Mucosa of rectum (tissue), 2 donors: ENCODE results near the gene ZMYM1.

ENCODE experiments used
- H3K27ac ChIP-seq, 2 donors: one replicate each; pipeline ENCODE4 v1.7.0; 2013; ENCODE audit warnings: inconsistent platforms in 2 of 2, low read depth in 2 of 2, low read length in 2 of 2
- H3K27me3 ChIP-seq, 2 donors: one replicate each; pipeline ENCODE4 v1.7.0; 2013; ENCODE audit warnings: low read length in 2 of 2; ENCODE audit not compliant: control insufficient read depth in 2 of 2, insufficient read depth in 2 of 2
- H3K36me3 ChIP-seq, 2 donors: one replicate each; pipeline ENCODE4 v1.7.0; 2013; ENCODE audit warnings: low read length in 2 of 2; ENCODE audit not compliant: control insufficient read depth in 2 of 2, insufficient read depth in 2 of 2
- H3K4me1 ChIP-seq, 2 donors: one replicate each; pipeline ENCODE4 v1.7.0; 2013; ENCODE audit warnings: low read length in 2 of 2, mild to moderate bottlenecking in 1 of 2; ENCODE audit not compliant: control insufficient read depth in 2 of 2, insufficient read depth in 2 of 2
- H3K4me3 ChIP-seq, 2 donors: one replicate each; pipeline ENCODE4 v1.7.0; 2013; ENCODE audit warnings: low read length in 2 of 2
- H3K9ac ChIP-seq, 2 donors: one replicate each; pipeline ENCODE4 v1.7.0; 2013; ENCODE audit warnings: low read length in 2 of 2, low read depth in 1 of 2, mild to moderate bottlenecking in 1 of 2
- H3K9me3 ChIP-seq, 2 donors: one replicate each; pipeline ENCODE4 v1.7.0; 2013; ENCODE audit warnings: low read length in 2 of 2; ENCODE audit not compliant: control insufficient read depth in 2 of 2
- donor health status: healthy.
- donor health status: Normal muscosa, but diverticular disease.

The ZMYM1 gene

DNA sequence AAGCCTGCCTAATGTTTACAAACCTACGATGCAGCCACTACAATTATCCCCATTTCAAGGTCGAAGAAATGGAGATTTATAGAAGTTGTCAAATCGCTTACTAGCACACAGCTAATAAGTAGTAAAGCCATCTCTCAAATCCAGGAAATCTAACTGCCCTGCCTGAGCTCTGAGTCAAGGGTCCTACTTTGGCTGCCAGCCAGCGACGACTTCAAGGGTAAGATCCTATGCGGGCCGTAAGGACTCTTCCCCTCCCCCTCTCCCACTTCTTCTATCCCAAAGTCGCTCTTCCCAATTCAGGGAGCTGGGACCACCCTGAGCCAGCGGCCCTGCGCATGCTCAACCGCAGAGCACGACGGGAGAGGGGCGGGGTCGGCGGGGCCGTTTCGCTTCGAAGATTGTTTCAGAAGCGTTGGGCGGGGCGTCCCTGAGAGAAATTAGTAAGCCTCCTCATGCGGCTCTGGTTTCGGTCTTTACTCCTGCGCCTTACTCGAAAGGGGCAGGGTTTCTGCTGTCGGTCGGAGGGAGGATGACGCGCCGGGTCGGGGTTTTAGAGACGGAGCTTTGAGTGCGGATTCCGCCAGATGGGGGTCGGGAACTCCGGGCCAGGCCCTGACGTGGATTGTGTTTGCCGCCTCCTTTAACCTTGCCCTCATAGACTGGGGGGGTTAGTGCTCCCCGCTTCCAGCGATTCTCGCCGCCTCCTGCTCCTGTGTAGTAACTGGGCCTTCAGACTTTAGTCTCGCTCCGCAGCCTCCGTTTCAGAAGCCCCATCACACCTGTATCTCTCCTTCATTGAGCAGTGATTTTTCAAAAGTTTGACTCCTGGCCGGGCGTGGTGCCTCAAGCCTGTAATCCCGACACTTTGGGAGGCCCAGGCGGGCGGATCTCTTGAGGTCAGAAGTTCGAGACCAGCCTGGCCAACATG lies at the start of gene ZMYM1:
Gene ZMYM1 (plus strand): TSS at position 383 of the 928 bp plus-strand sequence. CDS start 14,603 bp downstream, outside the sequence.
- Histone ChIP-seq H3K4me3 (peak within 1 kb of the TSS; percentile 92 to 95), H3K27me3 (no peaks in the 10 kb centered on the region), H3K4me1 (peaks cover 4 to 7% of the 10 kb centered on the region in 2 donors), H3K9me3 (no peaks in the 10 kb centered on the region), H3K36me3 (no peaks in the 10 kb centered on the region), H3K27ac (peak within 1 kb of the TSS; percentile 87 to 91), H3K9ac (peak within 1 kb of the TSS; percentile 89 to 90)

DNA sequence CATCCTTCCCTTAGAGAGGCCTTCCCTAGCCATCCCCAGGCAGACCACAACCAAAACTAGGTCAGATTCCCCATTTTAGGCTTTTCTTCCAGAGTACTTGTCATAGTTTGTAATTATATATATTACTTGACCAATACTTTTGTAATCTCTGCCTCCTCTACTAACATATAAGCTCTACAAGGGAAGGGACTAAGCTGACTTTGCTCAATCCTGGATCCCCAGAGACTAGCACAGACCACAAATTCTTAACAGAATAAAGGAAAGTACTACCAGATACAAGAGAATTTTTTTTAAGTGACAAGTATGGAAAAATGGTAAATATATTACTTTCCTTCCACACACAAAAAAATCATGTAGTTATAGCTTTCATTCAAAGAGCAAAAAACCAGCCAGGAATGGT lies 49.4 kb upstream of the ZMYM1 start:
- Histone ChIP-seq H3K9me3 (no peaks in the 10 kb centered on the region), H3K27ac (no peak overlapping the region), H3K36me3 (peaks cover 4 to 7% of the 10 kb centered on the region in 2 donors), H3K27me3 (no peaks in the 10 kb centered on the region), H3K4me1 (peaks cover 7 to 16% of the 10 kb centered on the region in 2 donors), H3K9ac (peak overlapping the region in 1 of 2 donors; percentile 17), H3K4me3 (no peak overlapping the region)

GRCh38 chr1:35030338-35030737 lies 48.8 kb upstream of the ZMYM1 start:
- Histone ChIP-seq H3K4me1 (peaks cover 7 to 16% of the 10 kb centered on the region in 2 donors), H3K4me3 (peak overlapping the region; percentile 88 to 99), H3K9me3 (no peaks in the 10 kb centered on the region), H3K36me3 (peaks cover 4 to 7% of the 10 kb centered on the region in 2 donors), H3K27ac (peak overlapping the region in 1 of 2 donors; percentile 98), H3K27me3 (no peaks in the 10 kb centered on the region), H3K9ac (peak overlapping the region in 1 of 2 donors; percentile 89)

DNA sequence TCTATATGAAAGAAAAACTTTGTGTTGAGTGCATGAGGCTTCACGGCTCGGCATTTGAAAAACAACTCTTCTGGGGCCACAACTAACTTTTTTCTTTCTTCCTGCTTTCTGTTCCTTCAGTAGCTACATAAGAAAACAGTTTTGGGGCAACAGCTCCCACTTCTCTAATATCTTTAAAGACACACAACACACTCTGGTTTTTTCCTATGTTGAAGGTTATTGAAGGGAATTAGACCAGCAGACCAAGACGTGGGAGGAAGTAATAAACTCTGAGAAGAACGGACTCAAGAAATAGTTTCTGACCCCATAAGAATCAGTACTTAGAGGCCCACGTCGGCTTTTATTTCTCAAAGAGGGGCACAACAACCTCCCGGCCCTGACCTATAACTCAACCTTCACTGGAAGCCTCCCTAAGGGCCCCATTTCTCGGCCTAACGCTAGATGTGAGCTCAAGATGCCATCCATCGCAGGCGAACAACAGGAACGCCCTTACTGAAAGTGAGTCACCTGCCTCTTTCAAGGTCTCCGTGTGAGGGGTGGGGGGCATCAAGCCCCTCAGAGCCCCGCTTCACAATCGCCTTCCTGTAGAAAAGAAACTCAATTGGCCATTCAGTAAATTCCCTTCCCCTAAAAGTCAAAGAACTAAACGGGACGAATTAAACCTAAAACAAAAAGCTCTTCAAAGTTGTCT lies 48.3 kb upstream of the ZMYM1 start:
- H3K9me3 ChIP-seq, result no peaks in the 10 kb centered on the region
- peaks cover 4 to 7% of the 10 kb centered on the region in 2 donors for H3K36me3 ChIP-seq

GRCh38 chr1:35032384-35032739 lies 46.8 kb upstream of the ZMYM1 start:
- H3K9ac ChIP-seq, result no peak overlapping the region
- peak overlapping the region; percentile 88 to 99 for H3K4me3 ChIP-seq
- H3K36me3 ChIP-seq, result peaks cover 1 to 2% of the 10 kb centered on the region in 2 donors
- peaks cover 7 to 16% of the 10 kb centered on the region in 2 donors for H3K4me1 ChIP-seq
- no peak overlapping the region for H3K27ac ChIP-seq
- no peaks in the 10 kb centered on the region for H3K27me3 ChIP-seq
- no peaks in the 10 kb centered on the region for H3K9me3 ChIP-seq

More for the DNA sequence above, 48.3 kb upstream of the ZMYM1 start:
- H3K27me3 ChIP-seq, result no peaks in the 10 kb centered on the region
- peak overlapping the region; percentile 98 to 99 for H3K27ac ChIP-seq
- H3K4me1 ChIP-seq, result peaks cover 7 to 16% of the 10 kb centered on the region in 2 donors
- H3K4me3 ChIP-seq, result peak overlapping the region; percentile 88 to 99
- peak overlapping the region; percentile 89 to 98 for H3K9ac ChIP-seq

DNA sequence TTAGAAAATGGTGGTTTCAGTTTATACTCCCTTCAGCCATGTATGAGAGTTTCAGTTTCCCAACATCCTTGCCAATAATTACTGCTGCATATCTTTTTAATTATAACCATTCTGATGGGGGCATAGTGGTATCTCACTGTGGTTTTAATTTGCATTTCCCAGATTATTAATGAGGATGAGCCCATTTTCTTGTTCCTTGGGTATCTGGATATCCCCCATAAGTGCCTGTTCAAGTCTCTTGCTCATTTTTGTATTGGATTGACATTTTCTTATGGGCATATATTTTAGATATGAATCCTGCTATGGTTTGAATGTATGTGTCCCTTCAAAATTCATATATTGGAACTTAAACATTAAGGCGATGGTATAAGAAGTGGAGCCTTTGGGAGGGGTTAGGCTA lies 45.8 kb upstream of the ZMYM1 start:
- H3K36me3 ChIP-seq, result no peaks in the 10 kb centered on the region

DNA sequence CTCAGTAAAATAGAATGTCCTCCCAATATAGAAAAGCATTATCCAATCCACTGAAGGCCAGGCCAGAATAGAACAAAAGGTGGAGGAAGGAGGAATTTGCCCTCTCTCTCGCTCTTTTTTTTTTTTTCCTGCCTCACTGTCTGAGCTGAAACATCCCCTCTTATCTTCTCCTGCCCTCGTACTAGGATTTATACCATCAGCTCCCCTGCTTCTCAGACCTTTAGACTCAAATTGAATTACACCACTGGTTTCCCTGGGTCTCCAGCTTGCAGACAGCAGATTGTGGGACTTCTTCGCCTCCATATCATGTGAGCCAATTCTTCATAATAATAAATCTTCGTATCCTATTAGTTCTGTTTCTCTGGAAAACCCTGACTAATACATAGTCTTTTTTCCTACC lies 42.6 kb upstream of the ZMYM1 start:
- H3K9me3 ChIP-seq, result no peaks in the 10 kb centered on the region
- H3K27ac ChIP-seq, result no peak overlapping the region

More for the DNA sequence above, 45.8 kb upstream of the ZMYM1 start:
- Histone ChIP-seq H3K27ac (no peak overlapping the region), H3K4me3 (no peak overlapping the region), H3K9me3 (no peaks in the 10 kb centered on the region), H3K9ac (no peak overlapping the region), H3K4me1 (peaks cover 7 to 16% of the 10 kb centered on the region in 2 donors), H3K27me3 (no peaks in the 10 kb centered on the region)

DNA sequence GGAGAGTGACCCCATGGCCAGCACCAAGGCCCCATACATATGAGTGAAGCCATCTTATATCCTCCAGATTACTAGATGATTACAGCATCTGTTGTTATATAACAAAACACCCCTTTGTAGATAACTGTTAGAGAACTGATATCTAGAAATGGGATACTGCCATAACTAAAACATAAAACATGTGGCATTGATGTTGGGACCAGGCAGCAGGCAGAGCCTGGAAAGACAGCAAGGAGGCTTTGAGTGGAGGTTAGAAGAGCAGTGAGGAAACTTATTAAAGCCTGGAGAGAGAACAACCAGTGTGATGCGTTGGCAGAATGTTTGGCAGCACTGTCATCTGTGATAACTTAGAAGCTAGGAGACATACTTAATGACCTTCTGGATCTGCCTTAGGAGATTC lies 42.0 kb upstream of the ZMYM1 start:
- H3K9ac ChIP-seq, result no peak overlapping the region
- H3K9me3 ChIP-seq, result no peaks in the 10 kb centered on the region
- no peak overlapping the region for H3K4me3 ChIP-seq
- no peak overlapping the region for H3K27ac ChIP-seq
- H3K36me3 ChIP-seq, result no peaks in the 10 kb centered on the region
- peaks cover 0 to under 1% of the 10 kb centered on the region in 2 donors for H3K4me1 ChIP-seq
- no peaks in the 10 kb centered on the region for H3K27me3 ChIP-seq

More for the DNA sequence above, 42.6 kb upstream of the ZMYM1 start:
- no peak overlapping the region for H3K9ac ChIP-seq
- H3K4me3 ChIP-seq, result no peak overlapping the region
- peaks cover 0 to 2% of the 10 kb centered on the region in 2 donors for H3K4me1 ChIP-seq
- no peaks in the 10 kb centered on the region for H3K36me3 ChIP-seq
- H3K27me3 ChIP-seq, result no peaks in the 10 kb centered on the region

- Histone ChIP-seq H3K4me1 (no peaks in the 10 kb centered on the region), H3K36me3 (no peaks in the 10 kb centered on the region), H3K4me3 (no peak overlapping the region), H3K9me3 (no peaks in the 10 kb centered on the region), H3K9ac (no peak overlapping the region), H3K27me3 (no peaks in the 10 kb centered on the region), H3K27ac (no peak overlapping the region)
Measured at GRCh38 chr1:35038723-35039122, 40.5 kb upstream of the ZMYM1 start.

- Histone ChIP-seq H3K27ac (no peak overlapping the region), H3K4me1 (no peaks in the 10 kb centered on the region), H3K9ac (no peak overlapping the region), H3K4me3 (no peak overlapping the region), H3K36me3 (no peaks in the 10 kb centered on the region), H3K27me3 (no peaks in the 10 kb centered on the region), H3K9me3 (no peaks in the 10 kb centered on the region)
Measured at GRCh38 chr1:35043498-35043897, 35.7 kb upstream of the ZMYM1 start.
